Measurements from ENCODE around the gene HELZ. TPM values are rescaled to one million over a fixed set of nuclear protein-coding genes. Genes with fewer than 3 reads are reported as not detected.

The HELZ gene
- polyA plus RNA-seq, 1 of the 3 experiments (the other 2 are of a cell fraction): 4.3 TPM

DNA sequence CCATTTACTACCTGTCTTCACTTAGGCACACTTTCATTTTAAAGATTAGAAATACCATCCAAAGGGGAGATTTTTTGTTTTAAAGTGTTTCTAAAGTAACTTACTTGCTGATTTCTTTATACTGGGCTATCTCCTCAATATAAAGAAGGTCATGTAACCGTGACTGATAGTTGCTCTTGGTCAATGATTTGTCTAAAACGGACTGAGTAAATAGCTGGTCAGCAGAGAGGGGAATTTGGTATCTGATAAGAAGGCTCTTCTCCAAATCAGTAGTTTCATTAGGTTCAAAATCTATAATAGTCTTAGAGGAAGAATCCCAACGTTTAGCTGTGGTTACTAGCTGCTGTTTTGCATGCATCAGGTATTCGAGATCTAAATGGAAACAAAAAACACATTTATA lies 66.4 kb downstream of the HELZ start:
- H3K9me2 ChIP-seq: peaks cover 8% of the 10 kb centered on the region; the same call in 1 of the 2 replicates
- no peaks in the 10 kb centered on the region for H3K27me3 ChIP-seq (ENCODE audit: insufficient read depth)
- CTCF ChIA-PET: interaction anchor here (1.1 to 2.1 kb wide), 5 partner anchors 8 to 451 kb away, joined by 3 to 7 read pairs (median 5); no protein-coding TSS in a partner anchor
- no peak overlapping the region for H3K4me2 ChIP-seq
- H3K79me2 ChIP-seq (ENCODE audit: insufficient read depth): no peaks in the 10 kb centered on the region
- H3K9ac ChIP-seq: no peak overlapping the region
- H3F3A ChIP-seq (replicated peaks; ENCODE audit: insufficient read depth): no peaks in the 10 kb centered on the region
- WGBS (ENCODE audit: low lambda C conversion rate): 85% methylated on average over 4 of the region's 4 CpGs
- no peaks in the 10 kb centered on the region for H3K9me3 ChIP-seq
- H3K36me3 ChIP-seq (replicated peaks in 1 of 2; ENCODE audit: control insufficient read depth in 1 of 2, insufficient read depth in 2 of 2, low read length in 1 of 2): peaks cover 37 to 42% of the 10 kb centered on the region in 2 experiments
- no peak overlapping the region for H2AFZ ChIP-seq (ENCODE audit: low read depth)
- no peak for DNase-seq
- no peak overlapping the region for H3K27ac ChIP-seq (ENCODE audit: low read depth in 2 of 2, low read length in 1 of 2)
- H3K4me1 ChIP-seq (ENCODE audit: control insufficient read depth in 1 of 2, insufficient read depth in 2 of 2, low read depth in 1 of 2, low read length in 1 of 2): no peaks in the 10 kb centered on the region; a peak in 1 of 4 replicates
- POLR2A ChIA-PET: no interaction called here
- TF ChIP-seq MXI1 (IDR thresholded peaks at IDR 0.05; ENCODE audit: low read depth, low read length): no peak
- TF ChIP-seq CTCF (IDR thresholded peaks at IDR 0.05): no peak
- TF ChIP-seq ZBTB33 (IDR thresholded peaks at IDR 0.05; ENCODE audit: borderline replicate concordance, low read depth): no peak
- TF ChIP-seq TAF1 (IDR thresholded peaks at IDR 0.05; ENCODE audit: borderline replicate concordance, low read depth, low read length): no peak
- no peak for TF ChIP-seq USF1 (IDR thresholded peaks at IDR 0.05; ENCODE audit: borderline replicate concordance, low read depth)
- no peak for TF ChIP-seq EP300 (IDR thresholded peaks at IDR 0.05; ENCODE audit: borderline replicate concordance in 1 of 2, low read depth in 1 of 2, low read length in 1 of 2)
- no peak for TF ChIP-seq RFX5 (IDR thresholded peaks at IDR 0.05; ENCODE audit: low read length)
- no peak for TF ChIP-seq FOSL2 (IDR thresholded peaks at IDR 0.05; ENCODE audit: borderline replicate concordance, low read depth)
- TF ChIP-seq NFIC (IDR thresholded peaks at IDR 0.05; ENCODE audit: borderline replicate concordance): no peak
- no peak for TF ChIP-seq MEF2A (IDR thresholded peaks at IDR 0.05; ENCODE audit: borderline replicate concordance, low read depth)
- TF ChIP-seq RAD21 (IDR thresholded peaks at IDR 0.05; ENCODE audit: low read length): no peak
- TF ChIP-seq TCF12 (IDR thresholded peaks at IDR 0.05): no peak
- TF ChIP-seq JUND (IDR thresholded peaks at IDR 0.05): no peak
- TF ChIP-seq POLR2AphosphoS5 (IDR thresholded peaks at IDR 0.05; ENCODE audit: low read depth, low read length): no peak
- no peak for TF ChIP-seq TEAD4 (IDR thresholded peaks at IDR 0.05; ENCODE audit: borderline replicate concordance, insufficient read depth)
- TF ChIP-seq, protein P1, sequence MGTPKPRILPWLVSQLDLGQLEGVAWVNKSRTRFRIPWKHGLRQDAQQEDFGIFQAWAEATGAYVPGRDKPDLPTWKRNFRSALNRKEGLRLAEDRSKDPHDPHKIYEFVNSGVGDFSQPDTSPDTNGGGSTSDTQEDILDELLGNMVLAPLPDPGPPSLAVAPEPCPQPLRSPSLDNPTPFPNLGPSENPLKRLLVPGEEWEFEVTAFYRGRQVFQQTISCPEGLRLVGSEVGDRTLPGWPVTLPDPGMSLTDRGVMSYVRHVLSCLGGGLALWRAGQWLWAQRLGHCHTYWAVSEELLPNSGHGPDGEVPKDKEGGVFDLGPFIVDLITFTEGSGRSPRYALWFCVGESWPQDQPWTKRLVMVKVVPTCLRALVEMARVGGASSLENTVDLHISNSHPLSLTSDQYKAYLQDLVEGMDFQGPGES (IDR thresholded peaks at IDR 0.05; ENCODE audit: low read depth, low read length): no peak
- TF ChIP-seq, protein P2, sequence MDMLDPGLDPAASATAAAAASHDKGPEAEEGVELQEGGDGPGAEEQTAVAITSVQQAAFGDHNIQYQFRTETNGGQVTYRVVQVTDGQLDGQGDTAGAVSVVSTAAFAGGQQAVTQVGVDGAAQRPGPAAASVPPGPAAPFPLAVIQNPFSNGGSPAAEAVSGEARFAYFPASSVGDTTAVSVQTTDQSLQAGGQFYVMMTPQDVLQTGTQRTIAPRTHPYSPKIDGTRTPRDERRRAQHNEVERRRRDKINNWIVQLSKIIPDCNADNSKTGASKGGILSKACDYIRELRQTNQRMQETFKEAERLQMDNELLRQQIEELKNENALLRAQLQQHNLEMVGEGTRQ (IDR thresholded peaks at IDR 0.05; ENCODE audit: borderline replicate concordance, low read depth, low read length): no peak
- TF ChIP-seq PBX3 (IDR thresholded peaks at IDR 0.05): no peak
- H3K4me3 ChIP-seq (ENCODE audit: low read depth in 2 of 2, low read length in 1 of 2): no peak overlapping the region
- H4K20me1 ChIP-seq (ENCODE audit: insufficient read depth): no peaks in the 10 kb centered on the region
